Vagina (tissue), 2 donors: ENCODE data around the gene TYR.
"Not testable (repeated sequence)": the region's sequence is repeated elsewhere in the genome, so short reads cannot be mapped to it uniquely, and the experiment has no call there.

Experiments used
- CTCF ChIP-seq, 3 experiments: fragments of 450-650 bp in 2 of 3; fragments of 200-600 bp in 1 of 3; sonication (generic) in 1 of 3; IDR thresholded peaks; one replicate each; pipeline ENCODE4 v1.5.1; 2017 to 2019; ENCODE audit warnings: antibody characterized with exemption in 3 of 3, mild to moderate bottlenecking in 2 of 3, moderate library complexity in 2 of 3
- POLR2A ChIP-seq, 2 donors: fragments of 450-650 bp; IDR thresholded peaks; one replicate each; pipeline ENCODE4 v1.6.1; 2017; ENCODE audit warnings: antibody characterized with exemption in 2 of 2, mild to moderate bottlenecking in 2 of 2, moderate library complexity in 2 of 2
- POLR2AphosphoS5 ChIP-seq, 2 donors: sonication (generic); formaldehyde crosslinking; IDR thresholded peaks; one replicate each; pipeline ENCODE4 v1.9.0; 2017; ENCODE audit warnings: antibody characterized with exemption in 2 of 2, mild to moderate bottlenecking in 2 of 2, low read depth in 1 of 2; ENCODE audit not compliant: insufficient read depth in 1 of 2

GRCh38 chr11:89308272-89308671 lies 130.6 kb downstream of the TYR start:
- TF ChIP-seq POLR2A (IDR thresholded peaks at IDR 0.05); CTCF (IDR thresholded peaks at IDR 0.05); POLR2AphosphoS5 (IDR thresholded peaks at IDR 0.05; ENCODE audit: insufficient read depth in 1 of 2, low read depth in 1 of 2): not testable (repeated sequence)
